Heart right ventricle (tissue), 16 donors: ENCODE measurements around the gene FBXO28. TPM values are rescaled to one million over a fixed set of nuclear protein-coding genes. Genes with fewer than 3 reads are reported as not detected.

Source experiments
- ATAC-seq, 8 donors: fragments of 200-7000 bp; cut with Tn5 transposase; one replicate each; pipeline ENCODE4 v1.9.1; 2020; ENCODE audit warnings: mild to moderate bottlenecking in 8 of 8, moderate library complexity in 8 of 8, moderate number of reproducible peaks in 1 of 8
- DNase-seq, 2 donors: peaks; one replicate each; pipeline ENCODE4 v3.0.0-alpha.2; 2020
- H3K27ac ChIP-seq, 10 donors: fragments of 200-600 bp; sonication (generic) in 2 of 10; one replicate each; pipeline versions ENCODE4 v1.5.0 to v1.8.0; 2020 to 2022; ENCODE audit warnings: mild to moderate bottlenecking in 3 of 10
- H3K27me3 ChIP-seq, 7 donors: fragments of 200-600 bp; one replicate each; pipeline ENCODE4 v1.8.0; 2021 to 2022; ENCODE audit warnings: mild to moderate bottlenecking in 2 of 7
- H3K36me3 ChIP-seq, 9 donors: fragments of 200-600 bp; sonication (generic) in 1 of 9; one replicate each; pipeline versions ENCODE4 v1.5.0 to v1.8.0; 2020 to 2022; ENCODE audit warnings: mild to moderate bottlenecking in 2 of 9
- H3K4me1 ChIP-seq, 9 donors: fragments of 200-600 bp; sonication (generic) in 1 of 9; one replicate each; pipeline versions ENCODE4 v1.5.0 to v1.8.0; 2020 to 2022; ENCODE audit warnings: mild to moderate bottlenecking in 4 of 9
- H3K4me3 ChIP-seq, 10 donors: fragments of 200-600 bp; sonication (generic) in 2 of 10; one replicate each; pipeline versions ENCODE4 v1.5.0 to v1.8.0; 2020 to 2022; ENCODE audit warnings: mild to moderate bottlenecking in 7 of 10, moderate library complexity in 2 of 10
- H3K9me3 ChIP-seq, 11 donors: fragments of 200-600 bp in 10 of 11; sonication (generic) in 2 of 11; one replicate each; pipeline versions ENCODE4 v1.5.0 to v1.8.0; 2013 to 2022; ENCODE audit warnings: mild to moderate bottlenecking in 2 of 11, control low read depth in 1 of 11, moderate library complexity in 1 of 11
- CTCF ChIP-seq, 9 donors: fragments of 200-600 bp; sonication (generic) in 2 of 9; IDR thresholded peaks; one replicate each; pipeline versions ENCODE4 v1.5.0 to v1.8.0; 2021 to 2022; ENCODE audit warnings: antibody characterized with exemption in 9 of 9, mild to moderate bottlenecking in 5 of 9, moderate library complexity in 1 of 9
- WGBS, 2 donors: extraction: QIAGEN DNeasy Blood & Tissue Kit; methylation state at CpG; one replicate each; pipeline ENCODE4 v1.1.7; 2013; ENCODE audit warnings: inconsistent platforms in 1 of 2; 5-methylcytosine and 5-hydroxymethylcytosine counted together
- intact Hi-C, 10 donors: fragments of 100-400 bp; cut with DNase I; formaldehyde crosslinking; loops; one replicate each; pipeline versions ENCODE4 v1.11.1 to v1.14.2; 2022
- polyA plus RNA-seq, 2 donors: library from polyadenylated mRNA; stranded (reverse); fragments of 200-250 nt; gene quantifications; one replicate each; pipeline ENCODE4 v1.2.3, GENCODE V29; 2013
- total RNA-seq, 10 donors: library from RNA; stranded (reverse); fragmentation: NEBNext Ultra II Directional in 3 of 10; extraction: Animal tissue kit (Norgen Biotek cat#: 25700) in 3 of 10; gene quantifications; one replicate each; pipeline versions ENCODE4 v1.2.1 to v1.2.4, GENCODE V29; 2021 to 2023
- donor health status: Arrhythmogenic right ventricular cardiomyopathy.
- donor health status: ischemic (EF 13 %, LVEDD 7.1; RV severe dilation, severe dysfunction).
- donor health status: healthy with polysubstance abuse.
- donor health status: DM: no; HTN: yes; CAD: no.
- donor health status: DM: no; HTN: no; CAD: no.
- donor health status: ischemic (EF 25% LVEDD 6.9; RV normal size, moderate dysfunction).
- donor health status: ischemic (EF 25% LVEDD 5.7; RV mildly dilated, moderate dysfunction).
- donor health status: healthy.
- donor health status: DM: yes; HTN: yes; CAD: no.
- donor health status: Ischemic cardiomyopathy.
- donor health status: ischemic (EF 35%, LVEDD 5.7; RV mildly dilated, moderate dysfunction).
- donor health status: nonischemic (EF 11% LVEDD 7.7; RV severe dilation, severe dysfunction).
- donor health status: DM: yes; HTN: yes; CAD: no.
- donor health status: PGD.
- donor health status: ischemic (EF 29% LVEDD 5.4; RV normal size, mild dysfunction).
- donor health status: nonischemic (EF 23%, LVEDD 6.1; RV moderate dilation, normal function).

The FBXO28 gene
- total and polyA plus RNA-seq, 12 donors: 5.9 to 22.9 (median 20.1) TPM

- no peak overlapping the region for H3K27ac ChIP-seq
- H3K9me3 ChIP-seq: no peaks in the 10 kb centered on the region
- WGBS, 2 donors: 89 to 93% methylated on average over 4 of the region's 4 CpGs
- peaks cover 0 to 24% (median 4%) of the 10 kb centered on the region in 9 donors for H3K4me1 ChIP-seq
- no peak overlapping the region for H3K4me3 ChIP-seq
- no peak for TF ChIP-seq CTCF (IDR thresholded peaks at IDR 0.05)
- no peaks in the 10 kb centered on the region for H3K27me3 ChIP-seq
- ATAC-seq: no peak
- peaks cover 0 to 20% (median under 1%) of the 10 kb centered on the region in 9 donors for H3K36me3 ChIP-seq
- DNase-seq: no peak
- intact Hi-C loops: no loop called here
These were observed 84.7 kb downstream of the FBXO28 start for GRCh38 chr1:224198572-224198971.

- no peak overlapping the region for H3K27ac ChIP-seq
- 81 to 92% methylated on average over 2 of the region's 2 CpGs for WGBS, 2 donors
- DNase-seq (no peak), ATAC-seq (no peak)
- no peaks in the 10 kb centered on the region for H3K9me3 ChIP-seq
- H3K36me3 ChIP-seq: peaks cover 0 to 9% (median 0%) of the 10 kb centered on the region in 9 donors
- no peak for TF ChIP-seq CTCF (IDR thresholded peaks at IDR 0.05)
- no peaks in the 10 kb centered on the region for H3K27me3 ChIP-seq
- no peak overlapping the region for H3K4me3 ChIP-seq
- peaks cover 1 to 35% (median 12%) of the 10 kb centered on the region in 9 donors for H3K4me1 ChIP-seq
- intact Hi-C loops: loop anchor here in 1 of 10 donors (2.0 kb wide), 1 partner anchor 47 kb away; no protein-coding TSS in a partner anchor
These were observed 85.8 kb downstream of the FBXO28 start for GRCh38 chr1:224199679-224200078.

GRCh38 chr1:224201383-224201782, 87.5 kb downstream of the FBXO28 start:
- no peaks in the 10 kb centered on the region for H3K9me3 ChIP-seq
- peaks cover 3 to 42% (median 16%) of the 10 kb centered on the region in 9 donors for H3K4me1 ChIP-seq
- 84 to 88% methylated on average over 5 of the region's 5 CpGs for WGBS, 2 donors
- DNase-seq (no peak), ATAC-seq (no peak)
- no peak for TF ChIP-seq CTCF (IDR thresholded peaks at IDR 0.05)
- no peaks in the 10 kb centered on the region for H3K27me3 ChIP-seq
- peaks cover 0 to 4% (median 0%) of the 10 kb centered on the region in 9 donors for H3K36me3 ChIP-seq
- no peak overlapping the region for H3K4me3 ChIP-seq
- intact Hi-C loops: loop anchor here in 1 of 10 donors (2.0 kb wide), 1 partner anchor 45 kb away; no protein-coding TSS in a partner anchor
- no peak overlapping the region for H3K27ac ChIP-seq

- DNase-seq: no peak
- TF ChIP-seq CTCF (IDR thresholded peaks at IDR 0.05): no peak
- Histone ChIP-seq H3K27me3 (no peaks in the 10 kb centered on the region), H3K9me3 (no peaks in the 10 kb centered on the region), H3K4me1 (peaks cover 3 to 40% (median 16%) of the 10 kb centered on the region in 9 donors), H3K4me3 (no peak overlapping the region), H3K36me3 (peaks cover 0 to 4% (median 0%) of the 10 kb centered on the region in 9 donors), H3K27ac (no peak overlapping the region)
- 94% methylated on average over 4 of the region's 4 CpGs for WGBS, 2 donors
- no peak for ATAC-seq
- intact Hi-C loops: loop anchor here in 1 of 10 donors (2.0 kb wide), 1 partner anchor 45 kb away; no protein-coding TSS in a partner anchor
These were observed 87.9 kb downstream of the FBXO28 start for GRCh38 chr1:224201853-224202252.
